NCI-H774 (cell line): Measurements from ENCODE around the gene ABCB6.
"Not testable (repeated sequence)": the region's sequence is repeated elsewhere in the genome, so short reads cannot be mapped to it uniquely, and the experiment has no call there.

Experiments
- DNase-seq: peaks from one replicate; lab custom pipeline; 2025; lab: John Stamatoyannopoulos, UW

Gene ABCB6

DNA sequence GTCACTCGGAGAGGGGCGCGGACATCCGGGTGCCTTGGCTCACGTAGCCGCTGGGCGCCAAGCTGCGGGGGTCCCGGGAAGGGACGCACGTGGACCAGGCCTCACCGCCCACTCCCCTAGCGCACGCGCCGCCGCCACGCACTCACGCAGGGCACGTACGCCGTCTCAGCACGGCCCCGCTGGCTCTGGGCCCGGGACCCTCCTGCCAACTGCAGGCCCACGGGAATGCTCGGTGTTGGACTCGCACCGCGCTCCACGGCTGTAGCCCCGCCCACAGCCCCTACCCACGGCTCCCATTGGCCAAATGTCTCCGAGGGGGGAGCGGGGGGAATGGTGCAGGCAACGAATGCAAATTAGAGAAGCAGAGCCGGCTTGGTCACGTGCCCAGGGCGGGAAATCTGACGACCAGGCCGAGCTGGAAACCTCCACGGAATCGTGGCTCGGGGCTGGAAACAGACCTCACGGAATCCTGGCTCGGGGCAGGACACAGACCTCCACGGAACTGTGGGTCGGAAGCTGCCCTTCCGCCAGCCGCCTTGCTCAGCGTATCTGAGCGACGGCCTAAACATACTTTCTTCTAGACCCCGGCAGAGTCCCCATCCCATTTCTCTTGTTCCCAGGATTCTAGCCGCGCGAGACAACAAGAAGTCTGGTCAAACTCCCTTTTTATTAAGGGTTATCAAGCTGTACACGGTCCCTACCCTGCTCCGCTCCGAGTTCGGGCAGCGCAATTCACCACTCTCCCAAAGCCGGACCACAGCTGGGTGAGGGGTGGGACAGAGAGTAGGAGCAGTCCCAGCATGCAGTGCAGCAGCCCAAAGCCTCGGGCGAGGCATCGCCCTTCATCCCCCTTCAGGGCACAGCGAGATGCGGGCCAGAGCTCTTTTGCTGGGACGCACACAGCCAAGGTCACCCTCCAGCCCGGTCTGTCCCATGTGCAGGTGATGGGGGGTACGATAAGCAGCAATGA, at the start of gene ABCB6:
Gene ABCB6 (minus strand): TSS at position 227 of the 970 bp plus-strand sequence. CDS start 285 bp downstream, outside the sequence.
- peak; percentile 89 for DNase-seq

- DNase-seq: no peak
These were observed 49.5 kb upstream of the ABCB6 start for GRCh38 chr2:219268294-219268693.

DNA sequence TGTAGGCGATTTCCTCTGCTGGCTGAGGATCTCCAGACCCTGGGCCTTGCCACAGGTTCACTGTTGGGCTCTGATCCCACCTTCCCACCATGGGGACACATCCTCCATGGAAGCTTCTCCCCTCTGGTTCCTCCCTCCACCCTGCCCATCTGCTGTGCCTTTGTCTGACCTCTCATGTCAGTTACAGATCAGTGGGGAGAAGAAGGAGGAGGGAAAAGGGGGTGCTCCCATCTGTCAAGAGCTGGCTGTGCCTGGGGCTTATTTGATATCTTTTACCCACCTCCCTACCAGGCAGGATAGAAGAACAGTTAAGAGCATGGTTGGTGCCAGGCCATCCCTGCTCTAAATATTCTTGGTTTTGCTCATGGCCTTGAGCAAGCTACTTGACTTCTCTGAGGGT, 48.1 kb upstream of the ABCB6 start:
- DNase-seq: no peak

- DNase-seq: no peak
These were observed 47.5 kb upstream of the ABCB6 start for GRCh38 chr2:219266232-219266631.

GRCh38 chr2:219261024-219261855, 42.5 kb upstream of the ABCB6 start:
- no peak for DNase-seq

DNA sequence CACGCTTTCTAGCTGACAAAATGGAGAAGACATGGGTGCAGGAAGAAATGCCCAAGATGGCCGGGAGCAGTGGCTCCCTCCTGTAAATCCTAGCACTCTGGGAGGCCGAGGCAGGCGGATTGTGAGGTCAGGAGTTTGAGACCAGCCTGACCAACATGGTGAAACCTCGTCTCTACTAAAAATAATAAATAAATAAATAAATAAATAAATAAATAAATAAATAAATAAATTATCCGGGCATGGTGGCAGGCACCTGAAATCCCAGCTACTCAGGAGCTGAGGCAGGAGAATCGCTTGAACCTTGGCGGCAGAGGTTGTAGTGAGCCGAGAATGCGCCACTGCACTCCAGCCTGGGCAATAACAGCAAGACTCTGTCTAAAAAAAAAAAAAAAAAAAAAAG, 40.2 kb upstream of the ABCB6 start:
- not testable (repeated sequence) for DNase-seq

DNA sequence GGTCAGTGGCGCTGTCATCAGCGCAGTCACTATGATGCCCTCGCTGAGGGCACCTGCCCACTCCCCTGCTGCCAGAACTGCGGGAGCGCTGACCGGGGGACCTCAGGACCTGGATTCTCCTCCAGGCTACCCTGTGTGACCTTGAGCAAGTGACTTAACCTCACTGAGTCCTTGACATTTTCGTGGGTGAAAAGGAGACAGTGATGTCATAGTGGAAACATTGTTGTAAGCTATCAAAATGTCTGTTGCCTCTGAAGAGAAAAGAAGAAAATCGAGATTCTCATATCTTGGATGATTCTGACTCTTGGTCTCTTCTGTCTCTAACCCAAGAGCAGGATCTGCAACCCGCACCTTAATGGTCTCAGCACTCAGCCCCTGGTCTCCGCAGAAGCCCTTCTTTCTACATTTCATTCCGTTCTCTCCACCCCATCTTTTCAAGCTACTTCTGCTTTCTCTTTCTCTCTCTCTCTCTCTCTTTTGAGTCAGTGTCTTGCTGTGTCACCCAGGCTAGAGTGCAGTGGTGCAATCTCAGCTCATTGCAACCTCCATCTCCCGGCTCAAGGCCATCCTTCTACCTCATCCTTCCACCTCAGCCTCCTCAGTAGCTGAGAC, 35.9 kb upstream of the ABCB6 start:
- no peak for DNase-seq

- peak; percentile 75 for DNase-seq
These were observed 35.2 kb upstream of the ABCB6 start, which contains the start of gene TUBA4A for GRCh38 chr2:219253753-219254589. TSS of gene TUBA4A (minus strand) at chr2:219253918. CDS start at chr2:219253858, 60 bp downstream.

DNA sequence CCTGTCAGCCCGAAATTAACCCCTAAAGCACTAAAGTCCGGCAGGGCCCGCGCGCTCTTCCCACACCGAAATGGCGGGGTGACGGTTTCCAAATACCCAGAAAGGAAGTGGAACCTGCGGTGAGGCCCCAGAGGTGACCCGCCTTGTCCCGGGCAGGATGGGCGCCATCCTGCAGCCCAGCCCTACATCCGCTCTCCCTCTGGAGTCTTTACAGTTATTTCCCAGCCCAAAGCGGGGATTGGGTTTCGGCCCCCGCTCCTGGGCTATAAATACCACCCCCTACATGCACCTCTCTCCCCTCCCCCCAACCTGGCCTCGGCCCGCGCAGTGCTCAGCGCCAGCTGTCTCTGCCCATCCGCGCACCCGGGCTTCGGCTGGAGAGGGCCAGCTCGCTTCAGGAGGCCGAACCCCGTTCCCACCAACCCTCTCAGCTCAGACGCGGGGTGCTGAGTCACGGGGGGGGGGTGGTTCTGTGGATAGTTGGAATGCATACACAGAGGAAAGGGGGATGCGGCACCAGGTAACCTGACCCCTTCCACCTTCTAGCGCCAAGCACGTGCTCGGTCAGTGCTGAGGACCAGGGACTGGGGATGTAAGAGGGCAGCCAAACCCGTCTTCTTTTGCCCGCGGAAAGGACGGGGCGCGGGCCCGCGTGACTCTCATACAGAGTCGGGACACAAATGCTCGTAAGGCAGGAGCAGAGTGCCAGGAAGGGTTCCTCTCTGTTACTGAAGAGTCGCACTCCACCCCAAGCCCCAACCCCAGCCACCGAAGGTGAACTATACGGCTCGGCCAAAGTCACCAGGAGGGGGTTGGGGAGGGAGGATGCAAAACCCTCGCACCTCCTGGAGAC, 34.4 kb upstream of the ABCB6 start, which contains the start of gene TUBA4B:
Gene TUBA4B (plus strand): TSS at position 344 of the 853 bp plus-strand sequence. CDS start 165 bp downstream, at position 509.
- no peak for DNase-seq

DNA sequence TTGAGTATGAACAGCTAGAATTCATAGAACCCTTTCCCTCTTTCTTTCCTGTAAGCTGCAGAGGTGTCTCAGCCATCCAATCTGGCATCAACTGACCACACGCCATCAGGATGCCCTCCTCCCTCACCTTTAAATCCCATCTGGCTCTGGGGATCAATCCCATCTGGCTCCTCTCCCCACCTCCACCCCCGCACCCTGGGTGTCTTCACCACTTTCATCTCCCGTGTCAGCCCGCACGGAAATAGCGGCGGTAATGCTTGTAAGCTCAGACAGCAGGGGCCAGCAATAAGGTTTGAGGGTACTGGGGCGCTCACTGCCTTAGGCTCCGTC, 33.8 kb upstream of the ABCB6 start:
- DNase-seq: no peak

GRCh38 chr2:219252084-219252483, 33.3 kb upstream of the ABCB6 start:
- DNase-seq: no peak

- no peak for DNase-seq
These were observed 32.9 kb upstream of the ABCB6 start for GRCh38 chr2:219251656-219252055.

DNA sequence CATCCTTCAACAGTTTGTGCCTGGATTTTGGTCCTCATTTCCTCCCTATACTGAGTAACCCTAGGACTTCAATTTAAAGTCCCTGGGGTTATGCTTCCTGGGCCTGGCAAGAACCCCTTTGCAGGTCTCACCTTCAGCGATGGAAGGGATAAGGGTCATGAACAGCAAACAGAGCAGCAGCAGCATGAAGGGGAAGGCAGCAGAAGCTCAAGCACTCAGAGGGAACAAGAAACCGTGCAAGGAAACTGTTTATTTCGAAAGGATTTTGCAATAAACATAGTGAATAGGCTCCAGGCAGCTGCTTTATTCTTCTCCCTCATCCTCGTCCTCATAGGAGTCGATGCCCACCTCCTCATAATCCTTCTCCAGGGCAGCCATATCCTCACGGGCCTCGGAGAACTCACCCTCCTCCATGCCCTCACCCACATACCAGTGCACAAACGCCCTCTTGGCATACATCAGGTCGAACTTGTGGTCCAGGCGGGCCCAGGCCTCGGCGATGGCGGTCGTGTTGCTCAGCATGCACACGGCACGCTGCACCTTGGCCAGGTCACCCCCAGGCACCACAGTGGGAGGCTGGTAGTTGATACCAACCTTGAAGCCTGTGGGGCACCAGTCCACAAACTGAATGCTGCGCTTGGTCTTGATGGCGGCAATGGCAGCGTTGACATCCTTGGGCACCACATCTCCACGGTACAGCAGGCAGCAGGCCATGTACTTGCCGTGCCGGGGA, 31.5 kb upstream of the ABCB6 start:
- no peak for DNase-seq

DNA sequence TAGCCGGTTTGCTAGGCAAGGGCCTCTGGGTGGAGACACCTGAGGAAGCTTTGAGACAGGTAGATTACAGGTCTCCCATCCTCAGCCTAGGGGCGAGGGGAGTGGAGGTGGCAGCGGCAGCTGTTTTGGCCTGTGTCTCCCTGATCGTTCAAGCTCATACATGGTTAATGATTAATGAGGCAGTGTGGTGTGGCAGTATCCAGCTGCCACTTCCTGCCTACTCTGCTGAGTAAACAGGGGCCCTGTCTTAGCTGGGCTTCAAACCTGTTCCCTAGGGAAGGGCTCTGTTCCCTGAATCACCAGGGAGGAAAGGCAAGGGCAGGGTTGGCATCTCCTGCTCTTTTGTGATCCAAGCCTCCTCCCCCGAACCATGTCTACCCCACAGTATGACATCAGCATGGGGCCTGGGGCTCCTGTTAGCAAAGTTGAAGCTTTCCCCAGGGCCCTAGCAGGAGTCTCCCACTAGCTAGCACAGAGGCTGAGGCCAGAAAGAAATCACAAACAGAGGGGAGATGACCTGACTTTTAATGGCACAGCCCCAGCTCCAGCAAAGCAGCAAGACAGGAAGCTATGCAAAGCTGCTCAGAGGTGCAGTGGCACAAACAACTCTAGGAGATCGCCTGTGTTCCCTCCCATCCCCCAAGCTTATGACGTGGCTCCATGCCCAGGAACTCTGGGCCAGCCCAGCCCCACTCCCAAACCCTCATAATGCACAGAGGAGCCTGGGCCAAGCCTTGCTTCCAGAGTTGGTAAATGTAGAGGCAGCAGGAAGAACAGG, 30.6 kb upstream of the ABCB6 start:
- peak; percentile 7 for DNase-seq

GRCh38 chr2:219248845-219249202, 30.1 kb upstream of the ABCB6 start:
- DNase-seq: no peak

GRCh38 chr2:219247678-219248642, 29.2 kb upstream of the ABCB6 start:
- no peak for DNase-seq

GRCh38 chr2:219246559-219246958, 27.8 kb upstream of the ABCB6 start:
- no peak for DNase-seq

- no peak for DNase-seq
These were observed 27.1 kb upstream of the ABCB6 start for GRCh38 chr2:219245899-219246230.
